ENCODE data around the gene NAA11.
"Not testable (repeated sequence)": the region's sequence is repeated elsewhere in the genome, so short reads cannot be mapped to it uniquely, and the experiment has no call there.

Gene NAA11

GRCh38 chr4:79308971-79309370 is 16.9 kb downstream of the NAA11 start:
- no peak for DNase-seq (ENCODE audit: low spot score)

GRCh38 chr4:79308137-79308536 is 17.7 kb downstream of the NAA11 start:
- DNase-seq (ENCODE audit: low spot score): no peak

DNA sequence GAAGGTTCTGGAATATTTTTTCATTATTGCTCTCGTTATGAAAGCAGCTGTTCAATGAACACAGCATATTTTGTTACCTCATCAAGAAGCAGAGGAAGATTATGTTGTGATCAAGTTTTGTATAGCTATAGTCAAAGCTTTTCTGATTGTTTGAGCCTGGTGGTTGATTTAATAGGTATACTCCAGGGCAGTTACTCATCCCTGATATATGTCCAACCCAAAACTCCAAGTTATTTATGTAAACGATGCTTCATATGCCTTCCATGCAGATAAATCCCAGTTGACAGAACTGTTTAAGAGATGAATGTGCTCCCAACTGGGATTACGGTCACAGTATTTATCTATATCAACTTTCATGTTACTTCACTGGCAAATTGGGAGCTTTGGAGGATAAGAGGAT is 19.1 kb downstream of the NAA11 start:
- DNase-seq (ENCODE audit: low spot score): no peak

DNA sequence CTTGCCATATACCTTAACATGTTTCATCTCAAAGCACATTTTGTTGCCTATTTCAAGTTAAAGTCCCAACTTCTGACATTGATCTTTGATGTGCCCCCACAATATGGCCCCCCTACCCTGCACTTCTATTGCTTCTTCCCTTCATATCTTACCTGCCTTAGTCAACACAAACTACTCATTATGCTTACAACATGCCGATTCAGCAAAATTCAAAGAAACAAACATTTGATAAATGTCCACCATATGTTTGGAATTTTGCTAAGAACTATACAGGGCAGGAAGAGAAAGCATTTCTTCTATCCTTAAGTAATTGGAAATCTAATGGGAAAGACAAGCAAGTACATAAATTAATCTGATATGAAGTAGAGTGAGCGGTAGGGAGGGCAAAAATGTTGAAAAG is 25.6 kb downstream of the NAA11 start:
- DNase-seq (ENCODE audit: low spot score): no peak

DNA sequence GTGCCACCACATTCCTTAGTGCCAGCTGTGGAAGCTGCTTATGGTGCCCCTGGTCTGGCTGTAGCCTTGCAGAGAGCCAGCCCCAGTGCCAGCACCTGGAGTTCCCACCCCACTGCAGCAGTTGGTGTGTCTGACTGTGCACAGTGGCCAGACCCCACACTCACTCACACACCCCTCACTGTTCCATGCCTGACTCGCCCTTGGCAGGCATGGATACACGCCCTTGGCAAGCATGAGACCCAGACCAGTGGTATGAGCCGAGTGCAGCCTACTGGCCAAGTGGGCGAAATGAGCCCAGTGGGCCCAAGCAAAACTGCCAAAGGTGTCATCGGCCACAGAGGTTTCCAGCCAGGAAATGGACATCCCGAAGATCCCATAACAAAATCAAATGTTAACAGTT is 27.4 kb downstream of the NAA11 start:
- DNase-seq (ENCODE audit: low spot score): no peak

DNA sequence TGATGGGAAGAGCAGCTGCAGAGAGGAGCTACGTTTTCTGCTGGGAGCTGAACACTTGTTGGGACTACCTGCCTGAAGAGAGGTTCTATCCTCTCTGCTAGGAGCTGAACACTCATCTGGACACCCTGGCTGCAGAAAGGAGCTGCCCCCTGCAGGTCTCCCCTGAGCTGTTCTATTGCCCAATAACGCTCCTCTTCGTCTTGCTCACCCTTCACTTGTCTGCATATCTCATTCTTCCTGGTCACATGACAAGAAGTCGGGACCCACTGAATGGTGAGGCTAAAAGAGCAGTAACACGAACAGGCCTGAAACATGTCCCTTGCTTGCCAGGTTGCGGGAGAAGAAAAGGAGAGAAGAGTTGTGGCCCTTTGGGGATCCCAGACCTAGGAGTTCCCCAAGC is 27.8 kb downstream of the NAA11 start:
- DNase-seq (ENCODE audit: low spot score): no peak

GRCh38 chr4:79297479-79297878 is 28.4 kb downstream of the NAA11 start:
- no peak for DNase-seq (ENCODE audit: low spot score)

GRCh38 chr4:79296768-79297428 is 29.0 kb downstream of the NAA11 start:
- DNase-seq (ENCODE audit: low spot score): no peak

DNA sequence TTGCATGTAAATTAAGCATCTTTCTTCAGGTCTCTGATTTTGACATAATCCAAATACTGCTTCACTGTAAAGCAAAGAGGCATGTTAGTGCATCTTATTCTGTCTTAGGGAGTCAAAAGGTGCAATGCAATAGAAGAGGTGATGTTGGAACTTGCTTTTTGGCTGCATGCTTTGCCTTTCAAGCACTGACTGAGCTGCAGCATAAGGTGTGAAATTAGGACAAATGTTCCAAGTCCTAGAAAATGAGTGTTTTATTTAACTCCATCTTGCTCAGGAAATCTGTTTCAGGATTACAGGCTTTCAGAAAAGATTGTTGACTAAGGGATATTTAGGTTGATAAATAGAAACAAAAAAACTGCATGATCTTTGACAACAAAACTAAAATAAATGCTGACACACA is 30.8 kb downstream of the NAA11 start:
- DNase-seq (ENCODE audit: low spot score): no peak

DNA sequence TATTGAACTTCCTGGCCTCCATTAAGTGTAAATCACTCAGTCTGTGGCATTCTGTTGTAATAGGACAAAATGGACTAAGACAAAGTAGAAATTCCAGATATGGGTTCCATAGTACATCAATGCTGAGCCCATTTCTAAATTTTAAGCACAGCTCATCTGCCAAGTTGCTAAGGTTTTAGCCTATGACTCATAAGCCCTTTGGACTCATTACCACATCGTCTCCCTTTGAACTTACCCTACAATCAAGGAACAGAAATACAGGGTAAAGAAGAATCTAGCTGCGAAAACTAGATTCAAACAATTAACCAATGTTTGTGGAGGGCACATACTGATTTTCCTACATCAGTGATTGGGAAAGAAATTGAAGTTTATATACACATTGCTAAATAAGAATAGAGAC is 31.8 kb downstream of the NAA11 start:
- no peak for DNase-seq (ENCODE audit: low spot score)

DNA sequence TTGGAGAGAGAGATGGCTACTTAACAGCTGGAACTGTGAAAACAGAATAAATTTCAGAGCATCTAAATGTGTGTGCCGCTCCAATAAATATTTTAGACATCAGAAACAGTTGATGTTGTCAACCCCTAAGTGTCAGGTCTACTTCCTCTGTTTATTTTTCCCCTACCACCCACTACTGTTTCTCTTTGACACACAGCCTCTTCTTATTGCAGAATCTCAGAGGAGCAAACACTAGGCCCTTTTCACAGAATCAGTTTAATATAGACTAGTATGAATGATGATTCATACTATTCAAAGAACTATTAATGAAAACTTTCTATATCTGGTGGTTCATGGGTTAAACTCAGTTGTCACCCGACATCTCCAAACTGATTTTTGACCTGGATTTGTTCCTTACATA is 33.9 kb downstream of the NAA11 start:
- no peak for DNase-seq (ENCODE audit: low spot score)

DNA sequence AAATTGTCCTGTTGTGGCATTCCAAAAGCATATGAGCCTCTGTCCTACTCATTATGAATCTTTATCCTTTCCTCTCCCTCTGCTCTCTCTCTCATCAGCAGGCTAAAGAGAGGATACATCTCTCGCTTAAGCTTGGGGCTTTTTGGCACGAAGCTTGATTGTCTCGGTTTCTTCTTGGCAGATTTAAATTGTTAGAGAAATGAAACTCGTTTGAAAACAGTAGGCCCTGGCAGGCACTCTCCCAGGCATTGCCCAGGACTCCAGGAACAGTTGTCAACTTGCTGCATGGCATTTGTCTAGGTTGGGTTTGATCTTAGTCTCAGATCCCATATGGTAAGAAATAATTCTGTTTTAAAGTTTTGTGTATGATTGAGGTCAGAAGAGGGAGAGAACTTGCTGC is 35.5 kb downstream of the NAA11 start:
- DNase-seq (ENCODE audit: low spot score): no peak

DNA sequence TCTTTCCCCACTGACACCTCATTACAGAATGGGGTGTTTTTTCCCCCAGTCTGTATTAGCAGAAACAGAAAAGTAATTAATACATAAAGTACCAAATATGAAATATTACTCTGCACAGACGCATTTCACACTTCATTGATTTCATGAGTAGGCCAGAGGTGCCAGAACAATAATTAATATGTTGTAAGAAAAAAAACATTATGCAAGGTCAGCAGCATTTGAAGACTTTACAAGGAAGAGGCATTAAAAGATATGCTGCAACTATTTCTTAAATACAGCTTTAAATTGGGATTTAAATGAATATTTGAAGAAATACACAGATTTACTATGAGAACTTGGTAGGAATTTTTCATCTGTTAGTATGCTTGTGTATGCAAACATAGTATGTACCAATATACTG is 37.7 kb downstream of the NAA11 start:
- no peak for DNase-seq (ENCODE audit: low spot score)

- DNase-seq (ENCODE audit: low spot score): no peak
Measured at GRCh38 chr4:79287718-79288117, 38.1 kb downstream of the NAA11 start.

DNA sequence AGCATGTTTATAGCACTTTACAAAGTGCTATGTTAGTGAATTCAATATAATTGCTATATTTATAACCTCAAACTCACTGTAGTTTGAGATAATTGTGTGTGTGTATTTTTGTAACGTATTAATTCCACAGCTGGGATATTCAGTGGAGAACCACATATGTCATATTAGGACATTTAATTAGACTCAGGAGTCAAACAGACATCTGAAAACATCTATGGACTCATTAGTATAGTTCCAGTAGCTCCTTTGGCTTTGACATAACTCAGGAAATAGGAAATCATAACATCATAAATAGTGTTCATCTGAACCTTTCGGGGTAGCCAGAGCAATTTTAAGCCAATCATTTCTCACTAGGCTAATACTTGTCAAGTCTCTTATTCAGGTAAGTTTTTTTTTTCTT is 38.8 kb downstream of the NAA11 start:
- DNase-seq (ENCODE audit: low spot score): no peak

DNA sequence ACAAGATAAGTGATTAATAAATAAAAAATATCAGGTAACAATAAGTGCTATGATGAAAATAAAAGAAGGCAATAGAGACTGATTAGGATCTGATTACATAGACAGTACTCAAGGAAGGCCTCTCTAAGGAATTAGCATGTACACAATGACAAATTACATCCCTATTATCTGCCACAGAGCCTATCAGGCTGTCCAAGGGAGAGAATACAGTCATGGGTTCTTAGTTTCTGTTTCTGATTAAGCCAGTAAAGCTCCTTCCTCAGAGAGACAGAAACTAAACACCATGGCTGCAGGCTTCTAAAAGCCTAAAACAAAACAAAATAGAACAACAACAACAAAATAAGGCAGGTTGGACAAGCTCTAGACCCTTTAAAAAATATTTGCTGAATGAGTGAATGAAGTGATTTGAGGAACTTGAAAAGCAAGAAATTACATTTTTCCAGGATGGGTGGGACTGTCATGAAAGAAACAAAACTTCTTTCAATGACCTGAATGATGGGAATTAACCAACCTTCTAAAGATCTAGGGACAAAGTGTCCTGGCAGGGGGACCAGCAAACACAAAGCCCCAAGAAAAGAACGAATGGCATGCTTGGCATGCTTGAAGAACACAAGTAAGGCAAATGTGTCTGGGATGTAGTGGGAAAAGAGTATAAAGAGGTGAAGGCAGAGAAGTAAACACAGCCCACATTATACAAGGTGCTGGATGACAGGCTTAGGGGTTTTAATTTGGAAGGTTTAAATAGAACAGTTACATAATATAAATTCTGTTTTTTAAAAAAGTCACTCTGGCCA is 44.1 kb downstream of the NAA11 start:
- DNase-seq (ENCODE audit: low spot score): no peak

DNA sequence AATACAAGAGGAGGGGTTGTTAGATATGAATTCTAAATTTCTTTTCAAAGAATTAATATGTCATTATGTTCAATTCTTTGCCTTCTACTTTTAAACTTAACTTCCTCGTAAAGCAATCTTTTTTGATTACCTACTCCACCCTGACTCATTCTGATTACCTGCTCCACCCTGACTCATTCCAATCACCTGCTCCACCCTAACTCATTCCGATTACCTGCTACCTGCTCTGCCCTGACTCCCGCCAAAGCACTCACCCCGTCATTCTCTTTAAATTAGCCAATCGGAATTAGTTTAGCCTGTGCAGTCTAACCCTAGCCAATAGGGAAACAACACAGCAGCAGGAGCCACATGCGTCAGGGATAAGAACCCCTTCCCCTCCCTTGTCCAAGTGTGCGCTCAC is 48.4 kb downstream of the NAA11 start:
- DNase-seq (ENCODE audit: low spot score): not testable (repeated sequence)

DNA sequence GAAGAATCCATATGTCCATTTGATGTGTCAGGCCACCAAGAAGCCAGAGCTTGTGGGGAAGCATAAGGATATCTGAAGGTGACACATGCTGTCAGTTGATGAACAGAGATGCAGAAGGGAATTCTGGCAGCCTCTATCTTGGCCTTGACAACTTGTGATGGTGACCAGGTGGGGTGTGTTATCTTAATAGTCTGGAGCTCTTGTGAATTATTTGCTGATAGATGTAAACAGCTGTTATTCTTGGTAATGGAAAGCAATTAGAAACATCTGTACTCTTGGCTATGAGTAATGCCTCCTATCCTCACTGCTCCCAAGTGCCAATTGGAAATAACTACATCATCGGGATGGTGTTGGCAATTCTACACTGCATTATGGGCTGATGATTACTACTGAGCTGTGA is 51.9 kb downstream of the NAA11 start:
- no peak for DNase-seq (ENCODE audit: low spot score)

DNA sequence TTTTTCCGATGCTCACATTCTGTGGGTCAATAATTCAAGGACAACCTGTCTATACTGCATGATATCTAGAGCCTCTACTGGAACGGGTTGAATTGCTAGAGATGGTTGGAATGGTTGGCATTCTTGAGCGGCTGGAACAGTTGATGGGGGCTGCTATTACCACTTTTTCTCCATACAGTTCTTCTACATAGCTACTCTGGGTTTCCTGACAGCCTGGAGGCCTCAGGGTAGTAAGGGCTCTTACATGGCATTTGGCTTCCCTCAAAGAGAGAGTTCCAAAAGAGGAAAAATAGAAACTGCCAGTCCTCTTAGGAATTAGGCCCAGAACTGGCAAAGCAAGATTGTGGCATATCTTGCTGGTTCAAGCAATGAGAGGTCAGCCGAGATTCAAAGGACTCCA is 53.1 kb downstream of the NAA11 start:
- DNase-seq (ENCODE audit: low spot score): no peak

DNA sequence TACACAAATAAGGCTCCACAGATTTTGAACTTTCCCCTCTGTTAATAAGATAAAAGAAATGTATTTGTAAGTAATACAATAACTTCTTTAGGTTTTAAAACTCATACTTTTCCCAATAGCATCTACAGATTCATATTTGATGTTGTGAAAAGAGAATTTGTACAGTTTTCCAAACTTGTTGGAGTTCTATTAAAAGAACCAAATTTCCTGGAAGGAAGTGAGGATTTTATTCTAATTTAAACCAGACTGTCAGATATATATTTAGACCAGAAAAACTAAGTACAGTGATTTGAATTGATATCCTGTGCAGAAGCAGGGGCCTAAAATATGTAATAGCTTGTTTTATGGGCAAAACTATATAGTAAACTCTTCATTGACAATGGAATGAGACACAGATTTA is 53.7 kb downstream of the NAA11 start:
- DNase-seq (ENCODE audit: low spot score): no peak

DNA sequence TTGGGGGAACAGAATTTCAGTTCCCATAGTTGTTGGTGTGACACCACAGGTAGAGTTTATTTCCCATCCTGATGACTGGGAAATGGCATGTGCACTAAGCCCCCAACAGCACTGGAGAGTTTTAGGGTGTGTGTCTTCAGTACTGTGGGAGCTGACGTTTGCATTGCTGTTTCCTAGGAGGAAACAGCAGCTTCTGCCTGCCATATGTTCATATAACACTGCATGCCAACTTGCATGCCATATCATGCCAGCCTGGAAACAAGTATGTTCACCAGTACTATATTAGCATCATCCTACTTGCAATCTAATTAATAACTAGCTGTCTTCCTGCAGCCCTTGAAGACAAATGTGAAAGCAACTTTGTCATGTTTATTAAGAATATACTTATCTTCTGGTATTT is 58.2 kb downstream of the NAA11 start:
- no peak for DNase-seq (ENCODE audit: low spot score)

Data from hepatic stellate cell (primary cell).